Panc1 (cell line): ENCODE data around the gene AP1B1. TPM values are rescaled to one million over a fixed set of nuclear protein-coding genes. Genes with fewer than 3 reads are reported as not detected.
"Not testable (repeated sequence)": the region's sequence is repeated elsewhere in the genome, so short reads cannot be mapped to it uniquely, and the experiment has no call there.

ENCODE experiments used
- ATAC-seq: fragments of 200-7000 bp; cut with Tn5 transposase; 2 replicates; pipeline ENCODE4 v1.9.1; 2020; ENCODE audit warnings: mild to moderate bottlenecking, moderate library complexity
- BruUV-seq: library from RNA; stranded (reverse); fragments of 400-500 nt; replicated peaks from 2 replicates; lab custom pipeline; 2021; lab: Mats Ljungman, UMichigan
- CTCF ChIA-PET: fragments of 300-600 bp; sonication (Branson Sonifier 250); formaldehyde crosslinking; loops from one replicate; lab custom pipeline; 2022; ENCODE audit warnings: antibody characterized with exemption; lab: Charles Lee
- POLR2A ChIA-PET: fragments of 300-600 bp; sonication (Branson Sonifier 250); formaldehyde crosslinking; loops from one replicate; lab custom pipeline; 2022; ENCODE audit warnings: antibody characterized with exemption; lab: Charles Lee
- DNase-seq: peaks from one replicate; pipeline ENCODE4 v3.0.0-alpha.2; 2010; ENCODE audit warnings: low read depth, low spot score
- H3K27ac ChIP-seq: 2 replicates; pipeline ENCODE4 v1.5.1; 2011; ENCODE audit warnings: mild to moderate bottlenecking, low read length, inconsistent platforms
- H3K27me3 ChIP-seq: fragments of 200-500 bp; sonication (Bioruptor generic); 2 replicates; pipeline ENCODE4 v1.6.0; 2014; ENCODE audit warnings: low read length, inconsistent platforms; ENCODE audit not compliant: control insufficient read depth, insufficient read depth
- H3K36me3 ChIP-seq: fragments of 200-500 bp; sonication (Bioruptor generic); 2 replicates; pipeline ENCODE4 v1.5.1; 2014; ENCODE audit warnings: inconsistent platforms, mild to moderate bottlenecking, low read length, moderate library complexity; ENCODE audit not compliant: control insufficient read depth, insufficient read depth
- H3K4me1 ChIP-seq: 2 replicates; pipeline ENCODE4 v1.5.1; 2011; ENCODE audit warnings: inconsistent platforms, mild to moderate bottlenecking, low read length, moderate library complexity; ENCODE audit not compliant: control insufficient read depth, insufficient read depth
- H3K4me3 ChIP-seq, 2 experiments: 2 replicates each; pipeline ENCODE4 v1.5.1; 2011 to 2012; ENCODE audit warnings: low read depth in 2 of 2, low read length in 2 of 2, mild to moderate bottlenecking in 2 of 2, inconsistent platforms in 1 of 2, moderate library complexity in 1 of 2
- H3K9me3 ChIP-seq: fragments of 200-500 bp; sonication (Bioruptor generic); 2 replicates; pipeline ENCODE4 v1.5.1; 2014; ENCODE audit warnings: low read depth, mild to moderate bottlenecking, inconsistent platforms, low read length, moderate library complexity; ENCODE audit not compliant: control insufficient read depth, insufficient read depth
- POLR2AphosphoS5 ChIP-seq: IDR thresholded peaks from 2 replicates; pipeline ENCODE4 v1.6.1; 2012; ENCODE audit warnings: mild to moderate bottlenecking, low read depth, low read length, moderate library complexity
- REST ChIP-seq, 2 experiments: IDR thresholded peaks; 2 replicates each; pipeline ENCODE4 v1.6.1; 2011 to 2012; ENCODE audit warnings: low read depth in 2 of 2, control low read depth in 1 of 2, low read length in 1 of 2, mild to moderate bottlenecking in 1 of 2, moderate library complexity in 1 of 2; ENCODE audit not compliant: insufficient read depth in 1 of 2
- SIN3A ChIP-seq: IDR thresholded peaks from 2 replicates; pipeline ENCODE4 v1.6.1; 2012; ENCODE audit warnings: low read depth, mild to moderate bottlenecking, low read length, moderate library complexity, borderline replicate concordance; ENCODE audit not compliant: insufficient read depth
- TCF7L2 ChIP-seq: IDR thresholded peaks from 2 replicates; pipeline ENCODE4 v1.6.1; 2011; ENCODE audit warnings: mild to moderate bottlenecking, low read depth, low read length, inconsistent platforms
- in situ Hi-C: cut with HindIII; loops from 2 replicates; pipeline ENCODE4 v1.10.0; 2016; ENCODE audit warnings: low sequenced_read_pairs, low pct_unique_long_range_greater_than_20kb
- intact Hi-C: fragments of 100-400 bp; cut with micrococcal nuclease; formaldehyde crosslinking; loops from one replicate; pipeline ENCODE4 v1.10.0; 2022; ENCODE audit not compliant: unreplicated experiment
- total RNA-seq: library from RNA; stranded (reverse); gene quantifications from one replicate; pipeline ENCODE4 v1.2.1, GENCODE V29; 2021; ENCODE audit not compliant: unreplicated experiment
- TF ChIP-seq, protein P1 (sequence below): fragments of 450-650 bp; IDR thresholded peaks from 2 replicates; pipeline ENCODE4 v1.5.1; 2017; ENCODE audit warnings: mild to moderate bottlenecking

The AP1B1 gene
- total RNA-seq, 1 experiment from 2014 or later = 48.6 TPM

- POLR2A ChIA-PET, H3K4me3 ChIP-seq, H3K36me3 ChIP-seq, intact Hi-C loops, DNase-seq, H3K27me3 ChIP-seq, H3K27ac ChIP-seq, ATAC-seq, BruUV-seq, in situ Hi-C loops, H3K4me1 ChIP-seq, CTCF ChIA-PET, H3K9me3 ChIP-seq: not testable (repeated sequence)
Observed at GRCh38 chr22:29374806-29375205, 13.6 kb downstream of the AP1B1 start.

GRCh38 chr22:29374401-29374800 is 14.0 kb downstream of the AP1B1 start:
- Histone ChIP-seq H3K27me3 (no peaks in the 10 kb centered on the region), H3K4me1 (no peaks in the 10 kb centered on the region), H3K36me3 (no peaks in the 10 kb centered on the region), H3K4me3 (no peak overlapping the region), H3K27ac (no peak overlapping the region), H3K9me3 (no peaks in the 10 kb centered on the region)
- ChIA-PET CTCF (no interaction called here), POLR2A (no interaction called here)
- in situ Hi-C loops (no loop called here), intact Hi-C loops (no loop called here)
- TF ChIP-seq TCF7L2 = no peak
- TF ChIP-seq REST (IDR thresholded peaks at IDR 0.05; ENCODE audit: insufficient read depth in 1 of 2, low read depth in 2 of 2, low read length in 1 of 2) = no peak
- TF ChIP-seq SIN3A = no peak
- TF ChIP-seq, protein P1, sequence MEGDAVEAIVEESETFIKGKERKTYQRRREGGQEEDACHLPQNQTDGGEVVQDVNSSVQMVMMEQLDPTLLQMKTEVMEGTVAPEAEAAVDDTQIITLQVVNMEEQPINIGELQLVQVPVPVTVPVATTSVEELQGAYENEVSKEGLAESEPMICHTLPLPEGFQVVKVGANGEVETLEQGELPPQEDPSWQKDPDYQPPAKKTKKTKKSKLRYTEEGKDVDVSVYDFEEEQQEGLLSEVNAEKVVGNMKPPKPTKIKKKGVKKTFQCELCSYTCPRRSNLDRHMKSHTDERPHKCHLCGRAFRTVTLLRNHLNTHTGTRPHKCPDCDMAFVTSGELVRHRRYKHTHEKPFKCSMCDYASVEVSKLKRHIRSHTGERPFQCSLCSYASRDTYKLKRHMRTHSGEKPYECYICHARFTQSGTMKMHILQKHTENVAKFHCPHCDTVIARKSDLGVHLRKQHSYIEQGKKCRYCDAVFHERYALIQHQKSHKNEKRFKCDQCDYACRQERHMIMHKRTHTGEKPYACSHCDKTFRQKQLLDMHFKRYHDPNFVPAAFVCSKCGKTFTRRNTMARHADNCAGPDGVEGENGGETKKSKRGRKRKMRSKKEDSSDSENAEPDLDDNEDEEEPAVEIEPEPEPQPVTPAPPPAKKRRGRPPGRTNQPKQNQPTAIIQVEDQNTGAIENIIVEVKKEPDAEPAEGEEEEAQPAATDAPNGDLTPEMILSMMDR = no peak
- no peak for TF ChIP-seq POLR2AphosphoS5
- BruUV-seq = no TSS peak
- ATAC-seq = no peak
- DNase-seq = no peak

- POLR2A ChIA-PET = no interaction called here
- H3K4me3 ChIP-seq = no peak overlapping the region
- no TSS peak for BruUV-seq
- no peaks in the 10 kb centered on the region for H3K27me3 ChIP-seq
- intact Hi-C loops = no loop called here
- no peaks in the 10 kb centered on the region for H3K36me3 ChIP-seq
- H3K27ac ChIP-seq = no peak overlapping the region
- no peak for TF ChIP-seq TCF7L2
- TF ChIP-seq, protein P1 = no peak
- CTCF ChIA-PET = interaction anchor here (0.7 kb wide), 1 partner anchor 100 kb away, joined by 4 read pairs; no protein-coding TSS in a partner anchor
- in situ Hi-C loops = no loop called here
- ATAC-seq (no peak), DNase-seq (no peak)
- no peaks in the 10 kb centered on the region for H3K4me1 ChIP-seq
- H3K9me3 ChIP-seq = no peaks in the 10 kb centered on the region
Observed at GRCh38 chr22:29370537-29370936, 17.8 kb downstream of the AP1B1 start.
